Fibroblast of lung (primary cell): ENCODE measurements around the gene BBLN. TPM values are rescaled to one million over a fixed set of nuclear protein-coding genes. Genes with fewer than 3 reads are reported as not detected.

Experiments used
- DNase-seq, 2 donors: peaks; one replicate each; pipeline versions ENCODE4 v3.0.0 to v3.0.0-alpha.2; 2010; ENCODE audit warnings: low read depth in 2 of 2
- H2AFZ ChIP-seq: 2 replicates; pipeline ENCODE4 v1.5.1; 2012; ENCODE audit warnings: low read length, control low read depth, inconsistent platforms
- H3K27ac ChIP-seq: 2 replicates; pipeline ENCODE4 v1.5.1; 2011; ENCODE audit warnings: low read length, control low read depth; ENCODE audit not compliant: insufficient read depth
- H3K27me3 ChIP-seq: 2 replicates; pipeline ENCODE4 v1.5.1; 2011; ENCODE audit warnings: mild to moderate bottlenecking, low read length; ENCODE audit not compliant: control insufficient read depth, insufficient read depth
- H3K36me3 ChIP-seq: 2 replicates; pipeline ENCODE4 v1.5.1; 2011; ENCODE audit warnings: low read length; ENCODE audit not compliant: control insufficient read depth, insufficient read depth
- H3K4me1 ChIP-seq: 2 replicates; pipeline ENCODE4 v1.5.1; 2011; ENCODE audit warnings: low read length; ENCODE audit not compliant: control insufficient read depth, insufficient read depth; ENCODE audit errors: extremely low read depth
- H3K4me2 ChIP-seq: 2 replicates; pipeline ENCODE4 v1.5.1; 2011; ENCODE audit warnings: low read length, control low read depth; ENCODE audit not compliant: insufficient read depth; ENCODE audit errors: extremely low read depth
- H3K4me3 ChIP-seq, 4 experiments: fragments of 200-600 bp in 1 of 4; sonication (generic) in 1 of 4; replicated peaks in 1 of 4; 2 replicates each; pipeline ENCODE4 v1.5.1; 2011 to 2016; ENCODE audit warnings: low read length in 4 of 4, low read depth in 3 of 4, mild to moderate bottlenecking in 3 of 4, control low read depth in 2 of 4, inconsistent platforms in 1 of 4, mixed read lengths in 1 of 4; ENCODE audit not compliant: insufficient read depth in 1 of 4; ENCODE audit errors: control extremely low read depth in 1 of 4
- H3K79me2 ChIP-seq: 2 replicates; pipeline ENCODE4 v1.5.1; 2012; ENCODE audit warnings: mild to moderate bottlenecking, low read length, inconsistent platforms; ENCODE audit not compliant: control insufficient read depth, insufficient read depth
- H3K9ac ChIP-seq: 2 replicates; pipeline ENCODE4 v1.5.1; 2011; ENCODE audit warnings: mild to moderate bottlenecking, low read length, control low read depth; ENCODE audit not compliant: insufficient read depth
- H3K9me3 ChIP-seq: 2 replicates; pipeline ENCODE4 v1.5.1; 2012; ENCODE audit warnings: low read depth, low read length; ENCODE audit not compliant: control insufficient read depth, insufficient read depth
- H4K20me1 ChIP-seq: 2 replicates; pipeline ENCODE4 v1.5.1; 2011; ENCODE audit warnings: low read length; ENCODE audit not compliant: control insufficient read depth, insufficient read depth; ENCODE audit errors: extremely low read depth
- EZH2 ChIP-seq: IDR thresholded peaks from 2 replicates; pipeline ENCODE4 v1.5.1; 2012; ENCODE audit warnings: low read length, control low read depth, mild to moderate bottlenecking; ENCODE audit errors: missing control alignments
- polyA plus RNA-seq, 2 donors: library from polyadenylated mRNA; depleted of rRNA in 1 of 2; stranded (reverse) in 1 of 2; unstranded in 1 of 2; fragments of >200 nt; gene quantifications; 2 replicates each; pipeline ENCODE4 v1.2.1, GENCODE V29; 2011 to 2012; ENCODE audit warnings: missing spikeins in 1 of 2
- total RNA-seq: library from RNA; depleted of rRNA; stranded (reverse); fragments of >200 nt; gene quantifications from 2 replicates; pipeline ENCODE4 v1.2.1, GENCODE V29; 2014
- TF ChIP-seq, protein P1 (sequence below), 2 donors: IDR thresholded peaks in 1 of 2; conservative IDR thresholded peaks in 1 of 2; 1 replicate in 1 of 2; 2 replicates in 1 of 2; pipeline ENCODE4 v1.5.1; 2011 to 2012; ENCODE audit warnings: low read length in 2 of 2, control low read depth in 1 of 2, inconsistent platforms in 1 of 2, low read depth in 1 of 2, mild to moderate bottlenecking in 1 of 2

BBLN gene
- total and polyA plus RNA-seq, 2 donors (not counting 1 experiment from before 2014, with no cell fraction given), result 23.8 to 29.4 TPM

GRCh38 chr9:128118971-128119665 is 40.9 kb upstream of the BBLN start:
- Histone ChIP-seq H4K20me1 (no peaks in the 10 kb centered on the region), H3K4me1 (peaks cover 4% of the 10 kb centered on the region), H3K27ac (no peak overlapping the region), H3K36me3 (peaks cover 12% of the 10 kb centered on the region), H2AFZ (no peak overlapping the region), H3K79me2 (no peaks in the 10 kb centered on the region), H3K9ac (no peak overlapping the region), H3K4me2 (no peak overlapping the region), H3K9me3 (no peaks in the 10 kb centered on the region), H3K27me3 (no peaks in the 10 kb centered on the region), H3K4me3 (no peak overlapping the region)
- no peak for TF ChIP-seq EZH2
- TF ChIP-seq, protein P1, sequence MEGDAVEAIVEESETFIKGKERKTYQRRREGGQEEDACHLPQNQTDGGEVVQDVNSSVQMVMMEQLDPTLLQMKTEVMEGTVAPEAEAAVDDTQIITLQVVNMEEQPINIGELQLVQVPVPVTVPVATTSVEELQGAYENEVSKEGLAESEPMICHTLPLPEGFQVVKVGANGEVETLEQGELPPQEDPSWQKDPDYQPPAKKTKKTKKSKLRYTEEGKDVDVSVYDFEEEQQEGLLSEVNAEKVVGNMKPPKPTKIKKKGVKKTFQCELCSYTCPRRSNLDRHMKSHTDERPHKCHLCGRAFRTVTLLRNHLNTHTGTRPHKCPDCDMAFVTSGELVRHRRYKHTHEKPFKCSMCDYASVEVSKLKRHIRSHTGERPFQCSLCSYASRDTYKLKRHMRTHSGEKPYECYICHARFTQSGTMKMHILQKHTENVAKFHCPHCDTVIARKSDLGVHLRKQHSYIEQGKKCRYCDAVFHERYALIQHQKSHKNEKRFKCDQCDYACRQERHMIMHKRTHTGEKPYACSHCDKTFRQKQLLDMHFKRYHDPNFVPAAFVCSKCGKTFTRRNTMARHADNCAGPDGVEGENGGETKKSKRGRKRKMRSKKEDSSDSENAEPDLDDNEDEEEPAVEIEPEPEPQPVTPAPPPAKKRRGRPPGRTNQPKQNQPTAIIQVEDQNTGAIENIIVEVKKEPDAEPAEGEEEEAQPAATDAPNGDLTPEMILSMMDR (conservative IDR thresholded peaks at IDR 0.05 in 1 of 2, IDR thresholded peaks at IDR 0.05 in 1 of 2; ENCODE audit: low read depth in 1 of 2, low read length in 2 of 2), result no peak
- DNase-seq, result no peak

DNA sequence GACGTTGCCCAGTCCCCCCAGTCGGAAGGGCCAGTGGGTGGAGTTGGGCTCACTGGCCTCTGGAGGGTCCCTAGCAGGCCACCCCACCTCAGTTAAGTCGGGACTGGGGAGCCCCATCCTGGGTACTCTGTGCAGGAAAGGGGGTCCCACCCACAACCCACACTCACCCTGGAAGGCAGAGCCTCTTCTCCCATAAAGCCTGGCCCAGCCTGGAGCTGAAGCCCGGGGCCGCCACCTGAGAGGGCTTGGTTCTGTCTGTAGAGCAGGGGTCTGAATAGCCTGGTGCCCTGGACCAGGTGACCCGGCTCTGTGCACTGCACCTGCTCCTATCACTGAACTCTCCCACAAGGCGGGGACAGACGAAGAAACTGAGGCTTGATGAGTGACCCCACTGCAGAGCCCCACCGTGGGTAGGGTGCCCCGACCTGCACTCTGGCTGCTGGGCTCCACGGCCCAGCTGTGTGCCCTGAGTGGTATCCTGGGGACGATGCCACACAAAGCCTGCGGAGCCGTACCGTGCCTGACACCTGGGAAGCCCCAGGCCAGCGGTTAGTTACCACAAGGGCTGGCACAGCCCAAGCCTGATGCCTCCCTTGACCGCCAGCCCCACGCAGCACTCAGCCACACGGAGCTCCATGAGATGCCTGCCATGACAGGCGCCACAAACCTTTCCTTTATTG is 39.9 kb upstream of the BBLN start:
- H2AFZ ChIP-seq, result no peak overlapping the region
- H3K27me3 ChIP-seq, result no peaks in the 10 kb centered on the region
- no peak overlapping the region for H3K4me2 ChIP-seq
- no peak overlapping the region for H3K4me3 ChIP-seq
- H3K9ac ChIP-seq, result no peak overlapping the region
- H4K20me1 ChIP-seq, result no peaks in the 10 kb centered on the region
- TF ChIP-seq EZH2, result no peak
- TF ChIP-seq, protein P1 (conservative IDR thresholded peaks at IDR 0.05 in 1 of 2, IDR thresholded peaks at IDR 0.05 in 1 of 2; ENCODE audit: low read depth in 1 of 2, low read length in 2 of 2), result no peak
- H3K4me1 ChIP-seq, result peaks cover 6% of the 10 kb centered on the region
- H3K27ac ChIP-seq, result no peak overlapping the region
- DNase-seq, result no peak
- peaks cover 12% of the 10 kb centered on the region for H3K36me3 ChIP-seq
- H3K9me3 ChIP-seq, result no peaks in the 10 kb centered on the region
- no peaks in the 10 kb centered on the region for H3K79me2 ChIP-seq

DNA sequence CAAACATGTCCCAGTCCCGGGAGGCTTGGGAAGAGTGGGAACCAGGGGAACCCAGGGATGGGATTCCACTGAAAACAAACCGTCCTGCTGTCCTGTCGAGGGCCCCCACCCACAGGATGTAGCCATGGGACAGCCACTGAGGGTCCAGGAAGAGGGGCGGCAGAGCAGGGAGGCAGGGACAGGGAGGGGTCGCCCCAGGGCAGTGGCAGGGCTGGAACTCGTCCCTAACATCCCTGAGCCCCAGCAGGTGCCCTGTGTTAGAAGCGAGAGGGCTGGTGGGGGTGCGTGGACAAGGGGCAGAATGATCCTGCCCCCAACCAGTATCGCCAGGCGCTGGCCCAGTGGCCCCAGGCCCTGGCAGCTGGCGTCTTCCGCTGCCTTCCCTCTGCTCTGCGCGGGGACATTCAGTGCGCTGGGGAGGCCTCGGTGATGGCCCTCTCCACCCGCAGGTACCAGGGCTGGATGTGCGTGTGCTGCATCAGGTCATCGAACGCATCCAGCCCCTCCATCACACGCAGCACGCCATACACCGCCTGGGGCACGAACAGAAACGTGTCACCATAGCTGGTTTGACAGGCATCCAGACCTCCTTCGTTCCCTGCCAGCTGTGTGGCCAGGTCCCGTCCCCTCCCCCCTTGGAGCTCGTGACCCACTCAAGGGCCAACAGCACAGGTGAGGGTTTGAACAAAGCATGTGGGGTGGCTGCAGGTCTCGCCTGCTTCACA is 39.2 kb upstream of the BBLN start:
- no peak overlapping the region for H3K4me2 ChIP-seq
- peaks cover 8% of the 10 kb centered on the region for H3K4me1 ChIP-seq
- no peaks in the 10 kb centered on the region for H3K9me3 ChIP-seq
- peaks cover 2% of the 10 kb centered on the region for H3K79me2 ChIP-seq
- peaks cover 12% of the 10 kb centered on the region for H3K36me3 ChIP-seq
- H4K20me1 ChIP-seq, result no peaks in the 10 kb centered on the region
- no peak for DNase-seq
- no peak overlapping the region for H3K4me3 ChIP-seq
- H2AFZ ChIP-seq, result no peak overlapping the region
- no peak overlapping the region for H3K9ac ChIP-seq
- H3K27ac ChIP-seq, result no peak overlapping the region
- H3K27me3 ChIP-seq, result no peaks in the 10 kb centered on the region
- TF ChIP-seq, protein P1 (conservative IDR thresholded peaks at IDR 0.05 in 1 of 2, IDR thresholded peaks at IDR 0.05 in 1 of 2; ENCODE audit: low read depth in 1 of 2, low read length in 2 of 2), result no peak
- no peak for TF ChIP-seq EZH2
